ENCODE measurements around the gene PADI4. TPM values are rescaled to one million over a fixed set of nuclear protein-coding genes. Genes with fewer than 3 reads are reported as not detected.

PADI4 gene
- total RNA-seq, 3 donors from 2014 or later (not counting 1 experiment from before 2014, with no cell fraction given): 1.4 to 11.6 (median 1.7) TPM

DNA sequence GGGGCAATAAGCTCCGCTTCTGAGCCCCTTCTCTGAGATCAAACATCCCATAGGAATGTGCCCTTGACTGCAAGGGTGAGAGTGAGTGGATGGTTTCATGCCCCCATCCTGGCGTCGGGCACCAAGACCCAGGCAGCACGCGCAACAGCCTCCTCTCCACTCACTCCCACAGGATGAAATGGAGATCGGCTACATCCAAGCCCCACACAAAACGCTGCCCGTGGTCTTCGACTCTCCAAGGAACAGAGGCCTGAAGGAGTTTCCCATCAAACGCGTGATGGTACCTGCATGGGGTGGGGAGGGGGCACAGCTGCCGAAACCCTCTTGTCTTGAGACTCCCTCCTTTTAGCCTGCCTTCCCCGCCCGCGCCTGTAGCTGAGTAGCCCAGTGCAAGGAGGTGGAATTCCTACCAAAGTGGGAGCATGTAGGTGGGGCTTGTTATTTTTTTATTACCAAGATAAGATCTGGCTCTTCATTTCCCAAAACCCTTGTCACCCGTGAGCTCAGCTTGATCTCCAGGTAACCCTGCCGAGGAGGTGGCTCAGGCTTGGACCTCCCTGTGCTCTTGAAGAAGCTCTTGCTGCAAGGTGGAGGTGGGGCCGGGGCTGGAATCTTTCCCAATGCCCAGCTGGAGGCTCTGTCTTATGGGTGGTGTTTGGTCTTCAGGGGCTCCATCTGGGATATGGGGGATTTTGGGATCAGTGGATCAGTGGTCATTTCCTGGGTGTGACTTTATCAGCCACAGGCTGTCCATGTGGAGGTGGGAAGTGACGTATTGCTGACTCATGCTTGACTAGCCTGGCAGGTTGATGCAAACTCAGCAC, 40.0 kb downstream of the PADI4 start:
- Histone ChIP-seq H3K27ac (ENCODE audit: low read length) (no peak overlapping the region), H3K36me3 (ENCODE audit: control insufficient read depth, insufficient read depth, low read length) (no peaks in the 10 kb centered on the region), H3K9me3 (ENCODE audit: control insufficient read depth, insufficient read depth, low read length) (no peaks in the 10 kb centered on the region), H3K4me3 (ENCODE audit: low read length) (no peak overlapping the region), H3K4me1 (ENCODE audit: control insufficient read depth, insufficient read depth, low read length) (no peaks in the 10 kb centered on the region), H3K27me3 (ENCODE audit: control insufficient read depth, insufficient read depth, low read length) (no peaks in the 10 kb centered on the region)
- no peaks in the 10 kb centered on the region for H3K36me3 Mint-ChIP-seq
- DNase-seq (no peak), ATAC-seq (no peak)
- no peak overlapping the region for H3K27ac Mint-ChIP-seq
- no peaks in the 10 kb centered on the region for H3K4me1 Mint-ChIP-seq
- TF ChIP-seq, protein P1, sequence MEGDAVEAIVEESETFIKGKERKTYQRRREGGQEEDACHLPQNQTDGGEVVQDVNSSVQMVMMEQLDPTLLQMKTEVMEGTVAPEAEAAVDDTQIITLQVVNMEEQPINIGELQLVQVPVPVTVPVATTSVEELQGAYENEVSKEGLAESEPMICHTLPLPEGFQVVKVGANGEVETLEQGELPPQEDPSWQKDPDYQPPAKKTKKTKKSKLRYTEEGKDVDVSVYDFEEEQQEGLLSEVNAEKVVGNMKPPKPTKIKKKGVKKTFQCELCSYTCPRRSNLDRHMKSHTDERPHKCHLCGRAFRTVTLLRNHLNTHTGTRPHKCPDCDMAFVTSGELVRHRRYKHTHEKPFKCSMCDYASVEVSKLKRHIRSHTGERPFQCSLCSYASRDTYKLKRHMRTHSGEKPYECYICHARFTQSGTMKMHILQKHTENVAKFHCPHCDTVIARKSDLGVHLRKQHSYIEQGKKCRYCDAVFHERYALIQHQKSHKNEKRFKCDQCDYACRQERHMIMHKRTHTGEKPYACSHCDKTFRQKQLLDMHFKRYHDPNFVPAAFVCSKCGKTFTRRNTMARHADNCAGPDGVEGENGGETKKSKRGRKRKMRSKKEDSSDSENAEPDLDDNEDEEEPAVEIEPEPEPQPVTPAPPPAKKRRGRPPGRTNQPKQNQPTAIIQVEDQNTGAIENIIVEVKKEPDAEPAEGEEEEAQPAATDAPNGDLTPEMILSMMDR (IDR thresholded peaks at IDR 0.05): no peak
- H3K27me3 Mint-ChIP-seq (ENCODE audit: low read depth in 2 of 2): peaks cover 3 to 6% of the 10 kb centered on the region in 2 donors
- no peak overlapping the region for H3K4me3 Mint-ChIP-seq
- intact Hi-C loops (cut with micrococcal nuclease): no loop called here
- H3K9me3 Mint-ChIP-seq: no peaks in the 10 kb centered on the region
- WGBS (ENCODE audit: insufficient coverage): 88% methylated on average over 16 of the region's 19 CpGs

DNA sequence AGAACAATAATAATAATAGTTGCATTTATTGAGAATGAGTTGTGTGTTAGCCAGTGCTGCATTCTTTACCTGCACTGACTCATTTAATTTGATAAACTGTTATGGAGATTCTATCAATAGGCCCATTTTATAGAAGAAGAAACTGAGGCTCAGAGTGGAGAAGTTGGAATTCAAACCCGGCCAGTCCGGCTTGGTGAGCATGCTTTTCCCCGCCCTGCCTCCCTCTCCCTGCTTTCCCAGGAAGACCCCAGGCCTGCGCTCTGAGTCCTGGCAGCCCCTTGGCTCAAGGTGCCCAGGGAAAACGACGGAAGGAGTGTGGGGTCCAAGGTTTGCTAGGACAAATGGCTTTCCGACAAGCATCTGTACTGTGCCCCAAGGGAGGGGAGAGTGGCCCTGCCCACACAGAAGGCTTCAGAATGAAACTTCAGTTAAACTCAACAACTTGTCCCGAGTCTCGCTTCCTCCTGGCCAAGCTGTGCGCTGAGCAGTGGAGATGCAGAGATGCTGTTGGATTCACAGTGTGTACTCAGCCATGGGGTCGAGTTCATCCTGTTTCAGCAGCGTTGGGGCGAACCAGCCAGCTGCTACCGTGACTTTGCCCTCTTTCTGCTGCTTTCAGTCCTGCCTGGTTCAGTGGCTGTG, 40.7 kb downstream of the PADI4 start:
- H3K27ac ChIP-seq (ENCODE audit: low read length): no peak overlapping the region
- no peaks in the 10 kb centered on the region for H3K9me3 ChIP-seq (ENCODE audit: control insufficient read depth, insufficient read depth, low read length)
- ATAC-seq (no peak), DNase-seq (no peak)
- TF ChIP-seq, protein P1 (IDR thresholded peaks at IDR 0.05): no peak
- Mint-ChIP-seq H3K27ac (no peak overlapping the region), H3K27me3 (ENCODE audit: low read depth in 2 of 2) (peaks cover 3 to 6% of the 10 kb centered on the region in 2 donors), H3K9me3 (no peaks in the 10 kb centered on the region), H3K4me3 (no peak overlapping the region), H3K36me3 (no peaks in the 10 kb centered on the region), H3K4me1 (no peaks in the 10 kb centered on the region)
- intact Hi-C loops (cut with micrococcal nuclease): no loop called here
- no peak overlapping the region for H3K4me3 ChIP-seq (ENCODE audit: low read length)
- no peaks in the 10 kb centered on the region for H3K27me3 ChIP-seq (ENCODE audit: control insufficient read depth, insufficient read depth, low read length)
- H3K36me3 ChIP-seq (ENCODE audit: control insufficient read depth, insufficient read depth, low read length): no peaks in the 10 kb centered on the region
- H3K4me1 ChIP-seq (ENCODE audit: control insufficient read depth, insufficient read depth, low read length): no peaks in the 10 kb centered on the region
- 68% methylated on average over 14 of the region's 14 CpGs for WGBS (ENCODE audit: insufficient coverage)

DNA sequence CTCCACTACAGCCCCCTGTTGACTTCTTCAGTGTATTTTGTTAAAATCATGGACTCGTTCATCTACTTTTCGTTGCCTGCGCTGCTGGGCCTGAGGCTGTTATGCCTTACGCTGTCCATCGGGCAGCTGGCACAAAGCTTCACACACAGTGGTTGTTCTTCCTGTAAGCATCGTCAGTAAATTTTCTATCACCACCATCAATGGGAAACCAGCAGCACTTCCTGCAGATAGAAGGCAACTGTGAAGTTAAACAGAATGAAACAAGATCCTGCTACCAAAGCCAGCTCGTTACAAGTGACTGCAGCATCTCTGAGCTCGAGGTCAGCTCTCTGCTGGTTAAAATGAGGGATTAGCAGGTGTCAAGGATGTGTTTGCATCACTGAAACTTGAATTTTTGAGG, 42.1 kb downstream of the PADI4 start:
- H3K27ac ChIP-seq (ENCODE audit: low read length): no peak overlapping the region
- Mint-ChIP-seq H3K9me3 (no peaks in the 10 kb centered on the region), H3K4me3 (no peak overlapping the region), H3K36me3 (no peaks in the 10 kb centered on the region), H3K27ac (no peak overlapping the region), H3K4me1 (no peaks in the 10 kb centered on the region), H3K27me3 (ENCODE audit: low read depth in 2 of 2) (peaks cover 3 to 6% of the 10 kb centered on the region in 2 donors)
- TF ChIP-seq, protein P1 (IDR thresholded peaks at IDR 0.05): no peak
- no peak overlapping the region for H3K4me3 ChIP-seq (ENCODE audit: low read length)
- H3K27me3 ChIP-seq (ENCODE audit: control insufficient read depth, insufficient read depth, low read length): no peaks in the 10 kb centered on the region
- H3K36me3 ChIP-seq (ENCODE audit: control insufficient read depth, insufficient read depth, low read length): no peaks in the 10 kb centered on the region
- no peaks in the 10 kb centered on the region for H3K9me3 ChIP-seq (ENCODE audit: control insufficient read depth, insufficient read depth, low read length)
- DNase-seq (peak in 1 of 2 donors; percentile 9), ATAC-seq (no peak)
- H3K4me1 ChIP-seq (ENCODE audit: control insufficient read depth, insufficient read depth, low read length): no peaks in the 10 kb centered on the region
- WGBS (ENCODE audit: insufficient coverage): 41% methylated on average over 8 of the region's 8 CpGs
- intact Hi-C loops (cut with micrococcal nuclease): no loop called here
